ENCODE measurements around the gene CFAP53. TPM values are rescaled to one million over a fixed set of nuclear protein-coding genes. Genes with fewer than 3 reads are reported as not detected.

The CFAP53 gene
- total RNA-seq, 2 donors from 2014 or later, result 0.35 TPM; not detected in 1

DNA sequence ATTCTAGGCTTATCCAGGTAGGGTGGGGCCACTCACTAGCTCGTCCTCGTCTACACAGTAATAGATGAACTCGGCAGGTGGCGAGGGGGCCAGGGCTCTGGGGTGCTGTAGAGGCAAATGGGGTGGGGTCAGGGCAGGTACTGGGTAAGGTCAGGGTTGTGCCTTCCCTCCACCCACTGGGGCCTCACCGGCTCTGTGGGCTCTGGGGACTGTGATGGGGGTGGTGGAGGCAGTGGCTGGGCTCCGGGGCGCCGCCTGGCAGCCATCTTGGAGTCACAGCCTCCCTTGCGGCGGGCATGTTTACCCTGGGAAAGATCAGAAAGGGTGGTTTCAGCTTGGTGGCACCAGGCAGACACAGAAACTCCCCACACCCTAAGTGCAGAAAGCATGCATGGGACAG is 8.6 kb upstream of the CFAP53 start:
- no peak overlapping the region for H3K27ac ChIP-seq
- no peak overlapping the region for H3K4me3 ChIP-seq
- ATAC-seq (ENCODE audit: insufficient number of reproducible peaks, low FRiP score, low read depth) (no peak), DNase-seq (ENCODE audit: low spot score) (no peak)
- TF ChIP-seq, protein P1, sequence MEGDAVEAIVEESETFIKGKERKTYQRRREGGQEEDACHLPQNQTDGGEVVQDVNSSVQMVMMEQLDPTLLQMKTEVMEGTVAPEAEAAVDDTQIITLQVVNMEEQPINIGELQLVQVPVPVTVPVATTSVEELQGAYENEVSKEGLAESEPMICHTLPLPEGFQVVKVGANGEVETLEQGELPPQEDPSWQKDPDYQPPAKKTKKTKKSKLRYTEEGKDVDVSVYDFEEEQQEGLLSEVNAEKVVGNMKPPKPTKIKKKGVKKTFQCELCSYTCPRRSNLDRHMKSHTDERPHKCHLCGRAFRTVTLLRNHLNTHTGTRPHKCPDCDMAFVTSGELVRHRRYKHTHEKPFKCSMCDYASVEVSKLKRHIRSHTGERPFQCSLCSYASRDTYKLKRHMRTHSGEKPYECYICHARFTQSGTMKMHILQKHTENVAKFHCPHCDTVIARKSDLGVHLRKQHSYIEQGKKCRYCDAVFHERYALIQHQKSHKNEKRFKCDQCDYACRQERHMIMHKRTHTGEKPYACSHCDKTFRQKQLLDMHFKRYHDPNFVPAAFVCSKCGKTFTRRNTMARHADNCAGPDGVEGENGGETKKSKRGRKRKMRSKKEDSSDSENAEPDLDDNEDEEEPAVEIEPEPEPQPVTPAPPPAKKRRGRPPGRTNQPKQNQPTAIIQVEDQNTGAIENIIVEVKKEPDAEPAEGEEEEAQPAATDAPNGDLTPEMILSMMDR (IDR thresholded peaks at IDR 0.05), result no peak
- H3K9me3 ChIP-seq, result no peaks in the 10 kb centered on the region
- H3K4me1 ChIP-seq (ENCODE audit: control insufficient read depth in 1 of 2, low read depth in 2 of 2), result peaks cover 7 to 14% of the 10 kb centered on the region in 2 donors
- no peaks in the 10 kb centered on the region for H3K27me3 ChIP-seq (replicated peaks; ENCODE audit: insufficient read depth)
- H3K36me3 ChIP-seq, result peaks cover 64% of the 10 kb centered on the region

DNA sequence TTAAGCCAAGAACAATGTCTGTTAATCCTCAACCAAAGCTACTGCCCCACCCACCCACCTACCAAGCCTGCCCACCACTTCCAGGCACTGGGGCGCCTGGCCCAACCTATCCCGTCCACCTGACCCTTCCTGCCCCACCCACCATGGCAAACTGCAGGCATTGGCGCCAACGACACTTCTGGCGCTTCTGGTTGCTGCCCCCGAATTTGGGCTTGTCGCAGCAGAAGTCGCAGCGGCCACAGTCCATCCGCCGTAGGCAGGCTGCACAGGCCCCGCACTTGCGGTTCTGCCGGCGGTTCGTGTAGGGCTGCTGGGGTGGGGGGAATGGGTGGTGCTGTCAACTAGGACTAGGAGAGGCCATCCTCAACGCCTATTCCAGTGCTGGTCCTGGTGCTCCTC is 7.7 kb upstream of the CFAP53 start:
- DNase-seq (ENCODE audit: low spot score) (no peak), ATAC-seq (ENCODE audit: insufficient number of reproducible peaks, low FRiP score, low read depth) (no peak)
- TF ChIP-seq, protein P1 (IDR thresholded peaks at IDR 0.05), result no peak
- no peaks in the 10 kb centered on the region for H3K9me3 ChIP-seq
- H3K4me3 ChIP-seq, result no peak overlapping the region
- H3K36me3 ChIP-seq, result peaks cover 67% of the 10 kb centered on the region
- peaks cover 0 to 5% of the 10 kb centered on the region in 2 donors for H3K4me1 ChIP-seq (ENCODE audit: control insufficient read depth in 1 of 2, low read depth in 2 of 2)
- H3K27ac ChIP-seq, result no peak overlapping the region
- no peaks in the 10 kb centered on the region for H3K27me3 ChIP-seq (replicated peaks; ENCODE audit: insufficient read depth)

DNA sequence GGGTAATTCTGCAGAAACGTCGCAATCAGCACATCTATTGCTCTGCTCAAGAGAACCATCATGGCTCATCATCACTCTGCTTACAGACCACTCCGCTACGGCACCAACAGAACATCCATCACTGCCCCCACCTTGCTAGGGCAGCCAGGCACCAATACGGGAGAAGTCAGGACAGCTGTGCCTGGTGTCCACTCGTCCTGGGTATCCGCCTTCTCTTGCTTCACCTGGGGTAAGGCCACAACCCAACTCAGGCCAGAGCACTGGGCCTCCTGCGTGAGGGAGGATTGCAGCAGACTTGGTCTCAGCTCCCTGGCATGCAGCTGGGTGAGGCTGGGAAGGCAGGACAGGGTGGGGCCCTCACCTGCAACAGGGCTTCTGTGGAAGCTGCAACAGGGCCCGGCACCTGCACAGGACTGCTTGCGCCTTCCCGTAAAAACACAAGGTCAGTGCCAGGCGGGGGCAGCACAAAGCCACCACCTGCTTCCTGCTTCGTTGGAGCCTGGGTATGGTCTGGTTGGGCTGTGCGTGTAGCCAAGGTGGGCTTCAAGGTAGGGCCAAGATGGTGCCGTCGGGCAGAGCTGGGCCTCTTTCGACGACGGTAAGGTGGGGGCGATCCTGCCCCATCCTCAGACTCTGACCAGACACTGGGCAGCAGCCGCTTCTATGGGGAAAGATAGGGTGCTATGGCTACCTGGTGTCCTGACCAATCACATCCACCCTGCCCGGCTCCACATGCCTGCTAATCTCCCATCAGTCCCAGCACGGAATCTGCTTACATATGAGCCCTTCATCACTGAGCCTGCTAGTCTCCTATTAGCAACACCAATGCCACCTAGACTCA is 7.1 kb upstream of the CFAP53 start:
- Histone ChIP-seq H3K9me3 (no peaks in the 10 kb centered on the region), H3K4me3 (no peak overlapping the region), H3K4me1 (ENCODE audit: control insufficient read depth in 1 of 2, low read depth in 2 of 2) (no peaks in the 10 kb centered on the region), H3K36me3 (peaks cover 69% of the 10 kb centered on the region), H3K27ac (no peak overlapping the region), H3K27me3 (replicated peaks; ENCODE audit: insufficient read depth) (no peaks in the 10 kb centered on the region)
- TF ChIP-seq, protein P1 (IDR thresholded peaks at IDR 0.05), result no peak
- DNase-seq (ENCODE audit: low spot score) (no peak), ATAC-seq (ENCODE audit: insufficient number of reproducible peaks, low FRiP score, low read depth) (no peak)

DNA sequence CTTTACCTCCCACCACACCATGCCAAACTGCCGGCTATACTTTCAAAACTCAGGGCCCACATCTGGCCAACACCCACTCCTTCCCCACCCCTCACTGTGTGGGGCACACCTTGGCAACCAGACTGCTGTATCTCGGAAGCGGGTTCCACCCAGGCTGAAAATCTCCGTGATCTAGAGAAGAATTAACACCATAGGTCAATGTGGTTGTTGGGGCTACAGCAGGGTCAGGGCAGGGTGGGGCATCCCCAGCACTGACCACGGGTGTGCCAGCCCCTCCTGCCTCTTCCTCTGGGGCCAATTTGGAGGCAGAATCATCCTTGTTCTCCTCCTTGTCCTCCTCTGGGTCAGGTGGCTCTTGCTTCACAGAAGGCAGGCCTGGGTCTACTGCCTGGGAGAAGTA is 6.3 kb upstream of the CFAP53 start:
- Histone ChIP-seq H3K27ac (no peak overlapping the region), H3K36me3 (peaks cover 69% of the 10 kb centered on the region), H3K9me3 (no peaks in the 10 kb centered on the region), H3K27me3 (replicated peaks; ENCODE audit: insufficient read depth) (no peaks in the 10 kb centered on the region), H3K4me1 (ENCODE audit: control insufficient read depth in 1 of 2, low read depth in 2 of 2) (no peaks in the 10 kb centered on the region), H3K4me3 (no peak overlapping the region)
- TF ChIP-seq, protein P1 (IDR thresholded peaks at IDR 0.05), result no peak
- no peak for ATAC-seq (ENCODE audit: insufficient number of reproducible peaks, low FRiP score, low read depth)
- DNase-seq (ENCODE audit: low spot score), result no peak

DNA sequence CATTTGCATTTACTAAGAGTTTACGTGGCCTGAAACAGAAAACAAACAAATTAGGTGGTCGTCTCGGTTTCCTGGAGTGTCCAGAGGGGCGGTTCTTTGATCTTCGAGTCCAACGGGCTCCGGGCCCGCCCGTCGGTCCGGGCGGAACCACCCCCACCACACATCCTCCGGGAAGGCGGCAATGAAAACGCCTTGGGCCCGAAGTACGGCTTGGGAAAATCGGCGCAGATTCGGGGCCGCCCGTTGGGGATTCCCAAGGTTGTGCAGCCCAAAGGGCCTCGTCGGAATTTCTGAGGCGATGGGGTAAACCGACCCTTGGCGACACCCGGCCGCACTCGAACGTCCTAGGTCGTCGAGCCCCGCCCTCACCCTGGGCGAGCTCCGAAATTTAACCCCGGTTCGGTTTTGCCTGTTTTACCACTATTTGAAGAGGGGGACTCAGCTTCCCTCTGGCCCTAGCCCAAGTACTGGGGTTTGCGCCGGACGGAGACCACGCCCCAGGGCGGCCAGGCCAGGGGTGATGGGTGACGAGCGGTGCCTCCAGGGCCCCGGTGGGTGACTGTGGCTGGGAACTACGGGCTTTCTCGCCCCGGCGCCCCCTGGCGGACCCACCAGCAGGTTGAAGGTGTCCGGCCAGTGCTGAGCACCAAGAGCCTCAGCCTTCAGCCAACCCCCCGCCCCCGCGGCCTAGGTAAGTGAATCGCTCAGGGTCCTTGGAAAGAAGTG is 1.9 kb upstream of the CFAP53 start:
- TF ChIP-seq, protein P1 (IDR thresholded peaks at IDR 0.05), result peak; percentile 75
- peak; percentile 53 for DNase-seq (ENCODE audit: low spot score)
- H3K4me3 ChIP-seq, result peak overlapping the region; percentile 70
- H3K9me3 ChIP-seq, result no peaks in the 10 kb centered on the region
- no peaks in the 10 kb centered on the region for H3K27me3 ChIP-seq (replicated peaks; ENCODE audit: insufficient read depth)
- peak overlapping the region; percentile 47 to 64 for H3K27ac ChIP-seq
- peaks cover 29% of the 10 kb centered on the region for H3K36me3 ChIP-seq
- H3K4me1 ChIP-seq (ENCODE audit: control insufficient read depth in 1 of 2, low read depth in 2 of 2), result peaks cover 0 to 18% of the 10 kb centered on the region in 2 donors
- ATAC-seq (ENCODE audit: insufficient number of reproducible peaks, low FRiP score, low read depth), result no peak

Data from thoracic aorta (tissue), 2 donors.